ENCODE measurements around the gene SLC39A5. TPM values are rescaled to one million over a fixed set of nuclear protein-coding genes. Genes with fewer than 3 reads are reported as not detected.
A peak's percentile ranks its signal among the peaks of the same experiment; 100 is the strongest.
"Not testable (repeated sequence)": the region's sequence is repeated elsewhere in the genome, so short reads cannot be mapped to it uniquely, and the experiment has no call there.

SLC39A5 gene
- total and polyA plus RNA-seq, 8 donors: 108 to 615 (median 263) TPM

DNA sequence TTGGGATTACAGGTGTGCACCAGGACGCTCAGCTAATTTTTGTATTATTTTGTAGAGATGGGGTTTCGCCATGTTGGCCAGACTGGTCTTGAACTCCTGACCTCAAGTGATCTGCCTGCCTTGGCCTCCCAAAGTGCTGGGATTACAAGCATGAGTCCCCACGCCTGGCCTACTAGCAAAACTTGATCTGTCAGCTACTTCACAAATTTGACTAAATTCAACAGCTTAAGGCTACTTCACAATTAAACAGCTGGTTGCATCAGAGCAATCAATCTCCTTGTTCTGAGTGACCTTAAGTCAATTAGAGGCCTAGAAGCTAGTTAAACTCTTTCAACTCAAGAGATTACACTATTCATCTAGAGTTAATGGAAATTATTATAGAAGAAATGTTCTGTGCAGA, 49.1 kb downstream of the SLC39A5 start:
- peaks cover 13 to 75% (median 46%) of the 10 kb centered on the region in 3 donors for H3K36me3 ChIP-seq
- 93 to 97% methylated on average over 3 of the region's 3 CpGs for WGBS, 2 donors

DNA sequence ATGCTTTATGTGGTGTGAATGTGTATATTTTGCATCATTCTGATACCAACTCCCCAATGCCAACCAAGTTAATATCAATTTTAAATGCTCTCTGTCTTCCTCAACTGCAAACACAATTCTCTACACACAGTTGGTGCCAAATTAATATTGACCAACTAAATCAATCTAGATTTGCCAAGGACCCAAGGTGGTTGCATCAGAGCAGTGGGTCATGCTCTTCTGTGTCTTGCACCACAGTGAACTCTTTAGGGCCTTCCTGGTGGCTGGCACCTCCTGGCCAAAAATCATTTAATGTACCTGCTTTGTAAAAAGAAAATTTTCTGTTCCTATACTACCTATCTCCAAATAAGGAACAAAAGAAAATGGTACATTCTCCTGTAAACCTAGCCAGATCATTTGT, 51.0 kb downstream of the SLC39A5 start:
- FAIRE-seq: no peak

More for the DNA sequence above, 49.1 kb downstream of the SLC39A5 start:
- no peak overlapping the region for H3K27ac ChIP-seq
- no peak overlapping the region for H3K4me3 ChIP-seq
- H3K4me1 ChIP-seq: no peaks in the 10 kb centered on the region
- FAIRE-seq: no peak
- no peak for ATAC-seq
- H3K27me3 ChIP-seq: no peaks in the 10 kb centered on the region
- intact Hi-C loops (cut with DNase I): no loop called here
- no peak for DNase-seq
- TF ChIP-seq, protein P1, sequence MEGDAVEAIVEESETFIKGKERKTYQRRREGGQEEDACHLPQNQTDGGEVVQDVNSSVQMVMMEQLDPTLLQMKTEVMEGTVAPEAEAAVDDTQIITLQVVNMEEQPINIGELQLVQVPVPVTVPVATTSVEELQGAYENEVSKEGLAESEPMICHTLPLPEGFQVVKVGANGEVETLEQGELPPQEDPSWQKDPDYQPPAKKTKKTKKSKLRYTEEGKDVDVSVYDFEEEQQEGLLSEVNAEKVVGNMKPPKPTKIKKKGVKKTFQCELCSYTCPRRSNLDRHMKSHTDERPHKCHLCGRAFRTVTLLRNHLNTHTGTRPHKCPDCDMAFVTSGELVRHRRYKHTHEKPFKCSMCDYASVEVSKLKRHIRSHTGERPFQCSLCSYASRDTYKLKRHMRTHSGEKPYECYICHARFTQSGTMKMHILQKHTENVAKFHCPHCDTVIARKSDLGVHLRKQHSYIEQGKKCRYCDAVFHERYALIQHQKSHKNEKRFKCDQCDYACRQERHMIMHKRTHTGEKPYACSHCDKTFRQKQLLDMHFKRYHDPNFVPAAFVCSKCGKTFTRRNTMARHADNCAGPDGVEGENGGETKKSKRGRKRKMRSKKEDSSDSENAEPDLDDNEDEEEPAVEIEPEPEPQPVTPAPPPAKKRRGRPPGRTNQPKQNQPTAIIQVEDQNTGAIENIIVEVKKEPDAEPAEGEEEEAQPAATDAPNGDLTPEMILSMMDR (IDR thresholded peaks at IDR 0.05): no peak
- H3K9me3 ChIP-seq: no peaks in the 10 kb centered on the region

DNA sequence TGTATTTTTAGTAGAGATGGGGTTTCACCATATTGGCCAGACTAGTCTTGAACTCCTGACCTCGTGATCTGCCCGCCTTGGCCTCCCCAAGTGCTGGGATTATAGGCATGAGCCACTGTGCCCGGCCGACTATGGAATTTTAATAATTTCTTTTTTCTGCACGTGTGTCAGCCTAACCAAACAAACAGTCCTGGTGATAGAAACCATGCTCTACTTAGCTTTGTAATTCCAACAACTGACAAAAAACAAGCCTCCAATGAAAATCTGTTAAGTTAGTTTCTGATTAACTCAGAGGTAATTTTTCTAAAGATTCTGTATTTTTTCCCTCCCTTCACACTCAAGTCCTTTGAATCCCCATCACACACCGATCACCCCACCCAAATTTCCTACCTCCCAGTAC, 52.2 kb downstream of the SLC39A5 start:
- H3K4me1 ChIP-seq: peaks cover 0 to 15% (median 0%) of the 10 kb centered on the region in 3 donors
- FAIRE-seq (no peak), ATAC-seq (no peak), DNase-seq (no peak)
- TF ChIP-seq, protein P1 (IDR thresholded peaks at IDR 0.05): no peak
- no peak overlapping the region for H3K27ac ChIP-seq
- 71 to 73% methylated on average over 6 of the region's 6 CpGs for WGBS, 2 donors
- H3K36me3 ChIP-seq: peaks cover 15 to 60% (median 24%) of the 10 kb centered on the region in 3 donors
- H3K27me3 ChIP-seq: no peaks in the 10 kb centered on the region
- H3K9me3 ChIP-seq: no peaks in the 10 kb centered on the region
- intact Hi-C loops (cut with DNase I): no loop called here
- H3K4me3 ChIP-seq: no peak overlapping the region

More for the DNA sequence above, 51.0 kb downstream of the SLC39A5 start:
- H3K27ac ChIP-seq: no peak overlapping the region
- H3K4me3 ChIP-seq: no peak overlapping the region
- peaks cover 15 to 68% (median 30%) of the 10 kb centered on the region in 3 donors for H3K36me3 ChIP-seq
- H3K27me3 ChIP-seq: no peaks in the 10 kb centered on the region
- TF ChIP-seq, protein P1 (IDR thresholded peaks at IDR 0.05): no peak
- H3K4me1 ChIP-seq: peaks cover 0 to 3% (median 0%) of the 10 kb centered on the region in 3 donors
- H3K9me3 ChIP-seq: no peaks in the 10 kb centered on the region
- ATAC-seq: peak in 3 of 4 donors; percentile 42 to 46 (median 45)
- DNase-seq: peak in 1 of 6 donors; percentile 30
- intact Hi-C loops (cut with DNase I): no loop called here

DNA sequence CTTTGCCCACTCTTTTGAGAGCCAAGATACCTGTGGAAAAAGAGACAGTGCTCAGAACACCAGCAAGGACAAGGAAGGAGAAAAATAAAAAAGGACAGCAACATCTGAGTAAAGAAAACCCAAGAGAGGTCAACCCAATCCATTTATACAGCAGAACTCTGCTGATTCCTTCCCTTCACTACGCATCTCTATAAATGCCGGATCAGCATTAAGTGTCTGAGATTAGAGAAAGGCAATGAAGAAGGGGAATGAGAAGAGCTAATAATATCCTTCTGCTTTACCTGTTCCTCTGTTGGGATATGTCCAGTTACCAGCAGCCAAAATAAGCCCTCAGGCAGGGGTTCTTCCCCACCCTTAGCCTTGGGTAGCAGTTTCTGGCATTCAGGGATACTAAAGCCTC, 52.7 kb downstream of the SLC39A5 start:
- intact Hi-C loops (cut with DNase I): no loop called here
- Histone ChIP-seq H3K27me3 (no peaks in the 10 kb centered on the region), H3K36me3 (peaks cover 15 to 57% (median 24%) of the 10 kb centered on the region in 3 donors), H3K27ac (no peak overlapping the region), H3K4me1 (peaks cover 0 to 20% (median 0%) of the 10 kb centered on the region in 3 donors), H3K9me3 (no peaks in the 10 kb centered on the region), H3K4me3 (no peak overlapping the region)
- FAIRE-seq (no peak), ATAC-seq (no peak), DNase-seq (no peak)
- TF ChIP-seq, protein P1 (IDR thresholded peaks at IDR 0.05): no peak
- 93 to 100% methylated on average over 2 of the region's 2 CpGs for WGBS, 2 donors

DNA sequence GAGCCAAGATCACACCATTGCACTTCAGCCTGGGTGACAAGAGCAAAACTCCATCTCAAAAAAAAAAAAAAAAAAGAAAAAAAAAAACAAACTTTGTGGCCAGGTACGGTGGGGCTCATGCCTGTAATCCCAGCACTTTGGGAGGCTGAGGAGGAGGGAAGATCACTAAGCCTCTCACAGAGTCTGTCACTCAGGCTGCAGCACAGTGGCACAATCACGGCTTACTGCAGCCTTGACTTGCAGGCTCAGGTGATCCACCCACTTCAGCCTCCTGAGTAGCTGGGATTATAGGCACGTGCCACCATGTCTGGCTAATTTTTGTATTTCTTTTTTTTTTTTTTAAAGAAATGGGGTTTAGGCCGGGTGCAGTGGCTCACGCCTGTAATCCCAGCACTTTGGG, 54.4 kb downstream of the SLC39A5 start:
- DNase-seq, H3K9me3 ChIP-seq: not testable (repeated sequence)
- H3K36me3 ChIP-seq: peaks cover 12 to 40% (median 21%) of the 10 kb centered on the region in 3 donors

More for the DNA sequence above, 54.4 kb downstream of the SLC39A5 start:
- ATAC-seq; intact Hi-C loops (cut with DNase I); H3K27me3 ChIP-seq; H3K27ac ChIP-seq; FAIRE-seq; H3K4me3 ChIP-seq: not testable (repeated sequence)
- WGBS, 2 donors: 88 to 96% methylated on average over 5 of the region's 5 CpGs
- H3K4me1 ChIP-seq: peaks cover 0 to 21% (median 0%) of the 10 kb centered on the region in 3 donors
